Motor neuron (in vitro differentiated cells): ENCODE results near the gene DYNLT3. TPM values are rescaled to one million over a fixed set of nuclear protein-coding genes. Genes with fewer than 3 reads are reported as not detected.

ENCODE experiments used
- ATAC-seq, 8 experiments: fragments of 200-7000 bp; cut with Tn5 transposase; replicated peaks in 6 of 8; 2 replicates each; pipeline ENCODE4 v1.8.0; 2021; ENCODE audit warnings: mild to moderate bottlenecking in 8 of 8, moderate library complexity in 8 of 8
- H3K27ac ChIP-seq, 2 donors: fragments of 250-450 bp; sonication (Bioruptor Pico); 2 replicates each; pipeline ENCODE4 v1.9.0; 2021; ENCODE audit warnings: antibody characterized with exemption in 2 of 2, mild to moderate bottlenecking in 2 of 2, moderate library complexity in 1 of 2
- H3K4me1 ChIP-seq, 2 donors: fragments of 250-450 bp; sonication (Bioruptor Pico); replicated peaks in 1 of 2; 2 replicates each; pipeline ENCODE4 v1.6.1; 2021; ENCODE audit warnings: antibody characterized with exemption in 2 of 2, mild to moderate bottlenecking in 2 of 2, moderate library complexity in 1 of 2
- H3K4me3 ChIP-seq, 5 donors: fragments of 250-450 bp; sonication (Bioruptor Pico); 2 replicates each; pipeline ENCODE4 v1.9.0; 2021; ENCODE audit warnings: antibody characterized with exemption in 5 of 5, mild to moderate bottlenecking in 5 of 5, moderate library complexity in 4 of 5
- WGBS, 10 experiments: fragments of 450-650 bp; shearing (Covaris generic); methylation state at CpG; one replicate each; pipeline ENCODE4 v1.0.0; 2022; 5-methylcytosine and 5-hydroxymethylcytosine counted together
- in situ Hi-C, 9 experiments: fragments of 400-800 bp; cut with MboI; loops; one replicate each; pipeline ENCODE4 v1.15.0; 2021; ENCODE audit warnings: low sequenced_read_pairs in 9 of 9, low pct_unique_long_range_greater_than_20kb in 2 of 9; ENCODE audit not compliant: unreplicated experiment in 9 of 9
- total RNA-seq, 8 experiments: library from RNA; unstranded; fragments of 300-600 nt; gene quantifications; 2 replicates each; pipeline versions ENCODE4 v1.2.3 to v1.2.4, GENCODE V29; 2022

The DYNLT3 gene
- 10 to 100 TPM; 14.4 to 65.9 (median 37.8) TPM for total RNA-seq

- H3K27ac ChIP-seq, result peak within 1 kb of the TSS; percentile 67 to 72
- H3K4me1 ChIP-seq, result peaks cover 0 to 3% of the 10 kb centered on the region in 2 donors
- H3K4me3 ChIP-seq, result peak within 1 kb of the TSS; percentile 46 to 88 (median 72)
- 0 to 66% (median 0%) methylated on average over 1 to 6 of the region's 67 CpGs; no CpG with 5 or more reads in 6 of the 10 experiments for WGBS, 10 experiments
- in situ Hi-C loops, result no loop called here
- ATAC-seq, result peak; percentile 97 to 99 (median 99)
Measured at GRCh38 chrX:37846934-37847732, at the start of gene DYNLT3. DYNLT3 (minus strand) TSS chrX:37847571; CDS start chrX:37847510, 61 bp downstream.

- Histone ChIP-seq H3K4me3 (no peak overlapping the region), H3K4me1 (no peaks in the 10 kb centered on the region), H3K27ac (no peak overlapping the region)
- peak in 3 of 8 experiments; percentile 72 to 76 (median 74) for ATAC-seq
- in situ Hi-C loops, result no loop called here
- WGBS, 10 experiments, result 0% methylated on average over 1 of the region's 1 CpG; no CpG with 5 or more reads in 9 of the 10 experiments
Measured at GRCh38 chrX:37896511-37896890, 49.1 kb upstream of the DYNLT3 start.

GRCh38 chrX:37895795-37896510 lies 48.6 kb upstream of the DYNLT3 start:
- in situ Hi-C loops, result no loop called here
- peak in 3 of 8 experiments; percentile 75 to 78 (median 78) for ATAC-seq

GRCh38 chrX:37894725-37895124 lies 47.4 kb upstream of the DYNLT3 start:
- WGBS, 10 experiments, result 0 to 71% (median 40%) methylated on average over 1 to 3 of the region's 3 CpGs; no CpG with 5 or more reads in 5 of the 10 experiments
- Histone ChIP-seq H3K4me3 (no peak overlapping the region), H3K27ac (no peak overlapping the region), H3K4me1 (no peaks in the 10 kb centered on the region)
- in situ Hi-C loops, result no loop called here
- ATAC-seq, result peak in 3 of 8 experiments; percentile 26 to 56 (median 53)

More at GRCh38 chrX:37895795-37896510, 48.6 kb upstream of the DYNLT3 start:
- Histone ChIP-seq H3K4me1 (no peaks in the 10 kb centered on the region), H3K27ac (no peak overlapping the region), H3K4me3 (no peak overlapping the region)

- in situ Hi-C loops, result no loop called here
- 63 to 100% (median 85%) methylated on average over 1 to 4 of the region's 5 CpGs; no CpG with 5 or more reads in 5 of the 10 experiments for WGBS, 10 experiments
- Histone ChIP-seq H3K4me3 (no peak overlapping the region), H3K27ac (no peak overlapping the region), H3K4me1 (no peaks in the 10 kb centered on the region)
- ATAC-seq, result no peak
Measured at GRCh38 chrX:37888010-37888409, 40.6 kb upstream of the DYNLT3 start.

- ATAC-seq, result no peak
- Histone ChIP-seq H3K4me1 (no peaks in the 10 kb centered on the region), H3K27ac (no peak overlapping the region), H3K4me3 (no peak overlapping the region)
- in situ Hi-C loops, result no loop called here
- WGBS, 10 experiments, result 43 to 75% methylated on average over 1 of the region's 1 CpG; no CpG with 5 or more reads in 8 of the 10 experiments
Measured at GRCh38 chrX:37887347-37887746, 40.0 kb upstream of the DYNLT3 start.

- in situ Hi-C loops, result no loop called here
- no peak overlapping the region for H3K27ac ChIP-seq
- no peak for ATAC-seq
- 0 to 100% (median 63%) methylated on average over 1 to 2 of the region's 2 CpGs; no CpG with 5 or more reads in 6 of the 10 experiments for WGBS, 10 experiments
- H3K4me1 ChIP-seq, result no peaks in the 10 kb centered on the region
- H3K4me3 ChIP-seq, result no peak overlapping the region
Measured at GRCh38 chrX:37883196-37883595, 35.8 kb upstream of the DYNLT3 start.

- Histone ChIP-seq H3K4me3 (no peak overlapping the region), H3K27ac (no peak overlapping the region), H3K4me1 (no peaks in the 10 kb centered on the region)
- WGBS, 10 experiments, result 0 to 75% (median 50%) methylated on average over 1 of the region's 1 CpG; no CpG with 5 or more reads in 7 of the 10 experiments
- no peak for ATAC-seq
- in situ Hi-C loops, result no loop called here
Measured at GRCh38 chrX:37879692-37880091, 32.3 kb upstream of the DYNLT3 start.

- Histone ChIP-seq H3K4me3 (no peak overlapping the region), H3K27ac (no peak overlapping the region), H3K4me1 (no peaks in the 10 kb centered on the region)
- 29 to 100% (median 84%) methylated on average over 1 to 4 of the region's 4 CpGs; no CpG with 5 or more reads in 6 of the 10 experiments for WGBS, 10 experiments
- in situ Hi-C loops, result no loop called here
- ATAC-seq, result no peak
Measured at GRCh38 chrX:37876716-37877115, 29.3 kb upstream of the DYNLT3 start.

- ATAC-seq, result no peak
- Histone ChIP-seq H3K4me1 (no peaks in the 10 kb centered on the region), H3K27ac (no peak overlapping the region), H3K4me3 (no peak overlapping the region)
- 0 to 100% (median 34%) methylated on average over 1 of the region's 1 CpG; no CpG with 5 or more reads in 2 of the 10 experiments for WGBS, 10 experiments
- in situ Hi-C loops, result no loop called here
Measured at GRCh38 chrX:37875675-37876074, 28.3 kb upstream of the DYNLT3 start.

- in situ Hi-C loops, result no loop called here
- H3K4me3 ChIP-seq, result no peak overlapping the region
- WGBS, 10 experiments, result 60% methylated on average over 1 of the region's 1 CpG; no CpG with 5 or more reads in 9 of the 10 experiments
- no peaks in the 10 kb centered on the region for H3K4me1 ChIP-seq
- no peak for ATAC-seq
- H3K27ac ChIP-seq, result no peak overlapping the region
Measured at GRCh38 chrX:37873220-37873619, 25.8 kb upstream of the DYNLT3 start.

- peak in 2 of 8 experiments; percentile 47 to 62 for ATAC-seq
- 0 to 100% (median 42%) methylated on average over 1 of the region's 1 CpG; no CpG with 5 or more reads in 6 of the 10 experiments for WGBS, 10 experiments
- in situ Hi-C loops, result no loop called here
- H3K4me1 ChIP-seq, result no peaks in the 10 kb centered on the region
- H3K4me3 ChIP-seq, result no peak overlapping the region
- H3K27ac ChIP-seq, result no peak overlapping the region
Measured at GRCh38 chrX:37872303-37872655, 24.9 kb upstream of the DYNLT3 start.

GRCh38 chrX:37871626-37872302 lies 24.4 kb upstream of the DYNLT3 start:
- peak in 6 of 8 experiments; percentile 20 to 99 (median 60) for ATAC-seq
- in situ Hi-C loops, result no loop called here
- no peak overlapping the region for H3K27ac ChIP-seq

More at GRCh38 chrX:37871626-37872302, 24.4 kb upstream of the DYNLT3 start:
- 6 to 84% (median 33%) methylated on average over 2 to 4 of the region's 4 CpGs; no CpG with 5 or more reads in 6 of the 10 experiments for WGBS, 10 experiments
- no peak overlapping the region for H3K4me3 ChIP-seq
- no peaks in the 10 kb centered on the region for H3K4me1 ChIP-seq
